Keratinocyte (primary cell): Measurements from ENCODE around the gene DLEC1. TPM values are rescaled to one million over a fixed set of nuclear protein-coding genes. Genes with fewer than 3 reads are reported as not detected.

Experiments used
- DNase-seq: peaks from one replicate; pipeline ENCODE4 v3.0.0-alpha.2; 2011; ENCODE audit warnings: low read depth, missing footprints, low spot score
- FAIRE-seq: peaks from 2 replicates; lab custom pipeline; 2011; peaks lifted over from hg19 to GRCh38; lab: Jason Lieb, UNC
- H2AFZ ChIP-seq: 2 replicates; pipeline ENCODE4 v1.6.0; 2012; ENCODE audit warnings: low read length, control low read depth, inconsistent platforms; ENCODE audit not compliant: control insufficient read depth
- H3K27ac ChIP-seq: 2 replicates; pipeline ENCODE4 v1.5.1; 2011; ENCODE audit warnings: low read length; ENCODE audit not compliant: control insufficient read depth, insufficient read depth
- H3K27me3 ChIP-seq: 3 replicates; pipeline ENCODE4 v1.6.0; 2011; ENCODE audit warnings: low read length; ENCODE audit not compliant: control insufficient read depth, insufficient read depth; ENCODE audit errors: extremely low read depth
- H3K36me3 ChIP-seq, 2 experiments: 2 replicates in 1 of 2; 3 replicates in 1 of 2; pipeline ENCODE4 v1.5.1; 2011; ENCODE audit warnings: low read length in 2 of 2, mild to moderate bottlenecking in 1 of 2; ENCODE audit not compliant: control insufficient read depth in 2 of 2, insufficient read depth in 2 of 2; ENCODE audit errors: extremely low read depth in 1 of 2
- H3K4me1 ChIP-seq: 3 replicates; pipeline ENCODE4 v1.5.1; 2011; ENCODE audit warnings: low read length; ENCODE audit not compliant: control insufficient read depth, insufficient read depth; ENCODE audit errors: extremely low read depth
- H3K4me2 ChIP-seq: 3 replicates; pipeline ENCODE4 v1.6.0; 2011; ENCODE audit warnings: low read depth, low read length; ENCODE audit not compliant: control insufficient read depth, insufficient read depth; ENCODE audit errors: extremely low read depth
- H3K4me3 ChIP-seq, 3 experiments: fragments of 200-600 bp in 1 of 3; sonication (generic) in 1 of 3; 2 replicates in 2 of 3; 3 replicates in 1 of 3; pipeline ENCODE4 v1.5.1; 2011 to 2016; ENCODE audit warnings: low read length in 3 of 3, mild to moderate bottlenecking in 3 of 3, control low read depth in 2 of 3, inconsistent platforms in 1 of 3, low read depth in 1 of 3, mixed read lengths in 1 of 3, mixed run types in 1 of 3, moderate library complexity in 1 of 3; ENCODE audit not compliant: control insufficient read depth in 2 of 3, insufficient read depth in 2 of 3; ENCODE audit errors: extremely low read depth in 1 of 3
- H3K79me2 ChIP-seq: 2 replicates; pipeline ENCODE4 v1.6.0; 2012; ENCODE audit warnings: low read length; ENCODE audit not compliant: control insufficient read depth, insufficient read depth
- H3K9ac ChIP-seq: 3 replicates; pipeline ENCODE4 v1.6.0; 2011; ENCODE audit warnings: low read length; ENCODE audit not compliant: control insufficient read depth, insufficient read depth; ENCODE audit errors: extremely low read depth
- H3K9me1 ChIP-seq: 3 replicates; pipeline ENCODE4 v1.6.0; 2011; ENCODE audit warnings: low read length; ENCODE audit not compliant: control insufficient read depth, insufficient read depth; ENCODE audit errors: extremely low read depth
- H3K9me3 ChIP-seq: 2 replicates; pipeline ENCODE4 v1.5.1; 2012; ENCODE audit warnings: low read depth, low read length; ENCODE audit not compliant: control insufficient read depth
- H4K20me1 ChIP-seq: 3 replicates; pipeline ENCODE4 v1.6.0; 2011; ENCODE audit warnings: low read length; ENCODE audit not compliant: control insufficient read depth, insufficient read depth; ENCODE audit errors: extremely low read depth
- EZH2 ChIP-seq: IDR thresholded peaks from one replicate; pipeline ENCODE4 v1.6.1; 2012; ENCODE audit warnings: inconsistent platforms, mild to moderate bottlenecking, low read length, moderate library complexity
- dilution Hi-C: fragments of 300-500 bp; cut with MboI; formaldehyde crosslinking; loops from one replicate; pipeline ENCODE4 v1.7.0; 2020; ENCODE audit warnings: low sequenced_read_pairs; ENCODE audit not compliant: extremely low pct_ligation_motif_present
- polyA plus RNA-seq, 5 experiments: library from polyadenylated mRNA; depleted of rRNA in 3 of 5; stranded (reverse) in 3 of 5; stranded (forward) in 1 of 5; unstranded in 1 of 5; fragments of >200 nt; gene quantifications; 1 replicate in 1 of 5; 2 replicates in 3 of 5; 3 replicates in 1 of 5; pipeline versions ENCODE4 v1.2.1 to v1.2.3, GENCODE V29; 2011 to 2012; ENCODE audit warnings: missing spikeins in 2 of 5, low read depth in 1 of 5, low replicate concordance in 1 of 5
- TF ChIP-seq, protein P1 (sequence below), 3 experiments: IDR thresholded peaks in 1 of 3; conservative IDR thresholded peaks in 1 of 3; optimal IDR thresholded peaks in 1 of 3; 2 replicates in 2 of 3; 3 replicates in 1 of 3; pipeline versions ENCODE3 to v1.5.1; 2011; ENCODE audit warnings: low read length in 3 of 3, mild to moderate bottlenecking in 3 of 3, moderate library complexity in 2 of 3, control low read depth in 1 of 3, inconsistent platforms in 1 of 3; ENCODE audit not compliant: insufficient read depth in 2 of 3; ENCODE audit errors: extremely low read depth in 1 of 3

Gene DLEC1
- polyA plus RNA-seq, 1 donor (not counting 4 experiments of a cell fraction or from before 2014, with no cell fraction given): not detected

DNA sequence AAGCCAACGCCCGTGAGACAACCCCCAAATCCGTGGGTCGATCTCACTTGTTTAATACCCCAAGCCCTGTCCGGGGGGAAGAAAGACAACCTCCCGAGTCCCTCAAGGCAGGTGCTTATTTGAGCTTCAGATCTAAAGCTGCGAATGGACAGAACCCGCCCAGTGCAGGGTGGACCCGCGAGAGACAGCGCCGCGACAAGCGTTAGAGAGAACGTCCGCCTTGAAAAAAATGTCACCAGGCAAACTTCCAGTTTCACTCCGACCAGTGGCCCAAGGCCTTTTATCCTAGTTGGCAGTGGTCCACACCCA lies 125.6 kb downstream of the DLEC1 start:
- peak overlapping the region; percentile 89 for H3K4me2 ChIP-seq
- no peaks in the 10 kb centered on the region for H3K36me3 ChIP-seq
- DNase-seq: no peak
- H2AFZ ChIP-seq: peak overlapping the region; percentile 84
- peak overlapping the region; percentile 99 for H3K27ac ChIP-seq
- dilution Hi-C loops: no loop called here
- H3K27me3 ChIP-seq: no peaks in the 10 kb centered on the region
- peak overlapping the region; percentile 86 to 89 (median 89) for H3K4me3 ChIP-seq
- H3K79me2 ChIP-seq: peaks cover 35% of the 10 kb centered on the region
- no peaks in the 10 kb centered on the region for H3K9me3 ChIP-seq
- no peaks in the 10 kb centered on the region for H4K20me1 ChIP-seq
- H3K4me1 ChIP-seq: peaks cover 19% of the 10 kb centered on the region
- no peak for TF ChIP-seq EZH2
- TF ChIP-seq, protein P1, sequence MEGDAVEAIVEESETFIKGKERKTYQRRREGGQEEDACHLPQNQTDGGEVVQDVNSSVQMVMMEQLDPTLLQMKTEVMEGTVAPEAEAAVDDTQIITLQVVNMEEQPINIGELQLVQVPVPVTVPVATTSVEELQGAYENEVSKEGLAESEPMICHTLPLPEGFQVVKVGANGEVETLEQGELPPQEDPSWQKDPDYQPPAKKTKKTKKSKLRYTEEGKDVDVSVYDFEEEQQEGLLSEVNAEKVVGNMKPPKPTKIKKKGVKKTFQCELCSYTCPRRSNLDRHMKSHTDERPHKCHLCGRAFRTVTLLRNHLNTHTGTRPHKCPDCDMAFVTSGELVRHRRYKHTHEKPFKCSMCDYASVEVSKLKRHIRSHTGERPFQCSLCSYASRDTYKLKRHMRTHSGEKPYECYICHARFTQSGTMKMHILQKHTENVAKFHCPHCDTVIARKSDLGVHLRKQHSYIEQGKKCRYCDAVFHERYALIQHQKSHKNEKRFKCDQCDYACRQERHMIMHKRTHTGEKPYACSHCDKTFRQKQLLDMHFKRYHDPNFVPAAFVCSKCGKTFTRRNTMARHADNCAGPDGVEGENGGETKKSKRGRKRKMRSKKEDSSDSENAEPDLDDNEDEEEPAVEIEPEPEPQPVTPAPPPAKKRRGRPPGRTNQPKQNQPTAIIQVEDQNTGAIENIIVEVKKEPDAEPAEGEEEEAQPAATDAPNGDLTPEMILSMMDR (optimal IDR thresholded peaks at IDR 0.05 in 1 of 3, IDR thresholded peaks at IDR 0.05 in 1 of 3, conservative IDR thresholded peaks at IDR 0.05 in 1 of 3; ENCODE audit: extremely low read depth in 1 of 3, insufficient read depth in 2 of 3, low read length in 3 of 3): no peak
- peak overlapping the region; percentile 88 for H3K9ac ChIP-seq
- FAIRE-seq: no peak
- H3K9me1 ChIP-seq: no peaks in the 10 kb centered on the region

DNA sequence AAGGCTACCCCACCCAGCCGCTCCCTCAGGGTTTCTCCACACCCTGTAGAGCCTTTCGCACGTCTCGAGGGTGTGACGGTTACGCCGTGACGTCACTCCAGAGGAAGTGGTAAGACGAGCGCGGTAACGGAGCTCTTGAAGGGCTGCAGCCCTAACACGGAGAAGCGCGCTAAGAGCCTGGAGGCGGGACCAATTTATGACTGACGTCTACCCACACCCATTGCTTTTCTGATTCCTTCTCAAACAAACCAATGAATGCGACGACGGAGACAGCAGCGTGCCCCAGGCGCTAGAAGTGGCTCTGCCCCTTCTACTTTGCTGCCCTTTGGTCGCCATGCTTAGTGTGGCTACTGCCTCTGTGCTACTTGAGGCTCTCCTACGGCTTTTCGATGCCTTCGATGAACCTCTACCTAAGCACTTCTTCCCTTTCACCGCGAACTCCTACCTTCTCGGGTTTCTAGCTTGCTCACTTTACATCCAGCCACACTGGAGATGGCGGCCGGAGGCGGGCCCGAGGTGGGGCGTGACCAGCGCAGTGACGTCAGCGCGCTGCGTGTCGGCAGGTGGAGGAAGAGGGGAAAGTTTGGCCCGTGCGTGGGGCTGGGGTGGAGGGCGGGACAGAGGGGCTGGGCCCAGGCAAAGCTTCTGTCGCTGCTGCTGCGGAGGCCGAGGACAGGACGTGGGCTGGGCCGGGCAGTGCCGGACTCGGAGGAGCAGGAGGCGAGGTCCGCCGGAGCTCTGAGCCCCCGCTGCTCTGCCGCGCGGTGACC lies 126.1 kb downstream of the DLEC1 start, which contains the start of gene OXSR1:
Gene OXSR1, plus strand, starts transcription at position 586 of the 770 bp plus-strand sequence. CDS start 340 bp downstream, outside the sequence.
- peak within 1 kb of the TSS; percentile 91 for H2AFZ ChIP-seq
- no peaks in the 10 kb centered on the region for H3K36me3 ChIP-seq
- H3K4me2 ChIP-seq: peak within 1 kb of the TSS; percentile 95
- H3K4me1 ChIP-seq: peaks cover 22% of the 10 kb centered on the region
- peak within 1 kb of the TSS; percentile 99 for H3K27ac ChIP-seq
- no peaks in the 10 kb centered on the region for H3K9me1 ChIP-seq
- H3K4me3 ChIP-seq: peak within 1 kb of the TSS; percentile 86 to 89 (median 89)
- H3K9me3 ChIP-seq: no peaks in the 10 kb centered on the region
- no peak for TF ChIP-seq EZH2
- TF ChIP-seq, protein P1 (optimal IDR thresholded peaks at IDR 0.05 in 1 of 3, IDR thresholded peaks at IDR 0.05 in 1 of 3, conservative IDR thresholded peaks at IDR 0.05 in 1 of 3; ENCODE audit: extremely low read depth in 1 of 3, insufficient read depth in 2 of 3, low read length in 3 of 3): no peak
- no peaks in the 10 kb centered on the region for H3K27me3 ChIP-seq
- peak within 1 kb of the TSS; percentile 88 for H3K9ac ChIP-seq
- no peaks in the 10 kb centered on the region for H4K20me1 ChIP-seq
- FAIRE-seq (peak; percentile 95), DNase-seq (peak; percentile 97)
- dilution Hi-C loops: no loop called here
- H3K79me2 ChIP-seq: peaks cover 40% of the 10 kb centered on the region
